Heart right ventricle (tissue), 16 donors: ENCODE data around the gene NCKAP5. TPM values are rescaled to one million over a fixed set of nuclear protein-coding genes. Genes with fewer than 3 reads are reported as not detected.

ENCODE experiments used
- ATAC-seq, 8 donors: fragments of 200-7000 bp; cut with Tn5 transposase; one replicate each; pipeline ENCODE4 v1.9.1; 2020; ENCODE audit warnings: mild to moderate bottlenecking in 8 of 8, moderate library complexity in 8 of 8, moderate number of reproducible peaks in 1 of 8
- DNase-seq, 2 donors: peaks; one replicate each; pipeline ENCODE4 v3.0.0-alpha.2; 2020
- H3K27ac ChIP-seq, 10 donors: fragments of 200-600 bp; sonication (generic) in 2 of 10; one replicate each; pipeline versions ENCODE4 v1.5.0 to v1.8.0; 2020 to 2022; ENCODE audit warnings: mild to moderate bottlenecking in 3 of 10
- H3K27me3 ChIP-seq, 7 donors: fragments of 200-600 bp; one replicate each; pipeline ENCODE4 v1.8.0; 2021 to 2022; ENCODE audit warnings: mild to moderate bottlenecking in 2 of 7
- H3K36me3 ChIP-seq, 9 donors: fragments of 200-600 bp; sonication (generic) in 1 of 9; one replicate each; pipeline versions ENCODE4 v1.5.0 to v1.8.0; 2020 to 2022; ENCODE audit warnings: mild to moderate bottlenecking in 2 of 9
- H3K4me1 ChIP-seq, 9 donors: fragments of 200-600 bp; sonication (generic) in 1 of 9; one replicate each; pipeline versions ENCODE4 v1.5.0 to v1.8.0; 2020 to 2022; ENCODE audit warnings: mild to moderate bottlenecking in 4 of 9
- H3K4me3 ChIP-seq, 10 donors: fragments of 200-600 bp; sonication (generic) in 2 of 10; one replicate each; pipeline versions ENCODE4 v1.5.0 to v1.8.0; 2020 to 2022; ENCODE audit warnings: mild to moderate bottlenecking in 7 of 10, moderate library complexity in 2 of 10
- H3K9me3 ChIP-seq, 11 donors: fragments of 200-600 bp in 10 of 11; sonication (generic) in 2 of 11; one replicate each; pipeline versions ENCODE4 v1.5.0 to v1.8.0; 2013 to 2022; ENCODE audit warnings: mild to moderate bottlenecking in 2 of 11, control low read depth in 1 of 11, moderate library complexity in 1 of 11
- WGBS, 2 donors: extraction: QIAGEN DNeasy Blood & Tissue Kit; methylation state at CpG; one replicate each; pipeline ENCODE4 v1.1.7; 2013; ENCODE audit warnings: inconsistent platforms in 1 of 2; 5-methylcytosine and 5-hydroxymethylcytosine counted together
- intact Hi-C, 10 donors: fragments of 100-400 bp; cut with DNase I; formaldehyde crosslinking; loops; one replicate each; pipeline versions ENCODE4 v1.11.1 to v1.14.2; 2022
- polyA plus RNA-seq, 2 donors: library from polyadenylated mRNA; stranded (reverse); fragments of 200-250 nt; gene quantifications; one replicate each; pipeline ENCODE4 v1.2.3, GENCODE V29; 2013
- total RNA-seq, 10 donors: library from RNA; stranded (reverse); fragmentation: NEBNext Ultra II Directional in 3 of 10; extraction: Animal tissue kit (Norgen Biotek cat#: 25700) in 3 of 10; gene quantifications; one replicate each; pipeline versions ENCODE4 v1.2.1 to v1.2.4, GENCODE V29; 2021 to 2023
- TF ChIP-seq, protein P1 (sequence below), 9 donors: fragments of 200-600 bp; sonication (generic) in 2 of 9; IDR thresholded peaks; one replicate each; pipeline versions ENCODE4 v1.5.0 to v1.8.0; 2021 to 2022; ENCODE audit warnings: antibody characterized with exemption in 9 of 9, mild to moderate bottlenecking in 5 of 9, moderate library complexity in 1 of 9
- donor health status: Arrhythmogenic right ventricular cardiomyopathy.
- donor health status: ischemic (EF 13 %, LVEDD 7.1; RV severe dilation, severe dysfunction).
- donor health status: healthy with polysubstance abuse.
- donor health status: DM: no; HTN: yes; CAD: no.
- donor health status: DM: no; HTN: no; CAD: no.
- donor health status: ischemic (EF 25% LVEDD 6.9; RV normal size, moderate dysfunction).
- donor health status: ischemic (EF 25% LVEDD 5.7; RV mildly dilated, moderate dysfunction).
- donor health status: healthy.
- donor health status: DM: yes; HTN: yes; CAD: no.
- donor health status: Ischemic cardiomyopathy.
- donor health status: ischemic (EF 35%, LVEDD 5.7; RV mildly dilated, moderate dysfunction).
- donor health status: nonischemic (EF 11% LVEDD 7.7; RV severe dilation, severe dysfunction).
- donor health status: DM: yes; HTN: yes; CAD: no.
- donor health status: PGD.
- donor health status: ischemic (EF 29% LVEDD 5.4; RV normal size, mild dysfunction).
- donor health status: nonischemic (EF 23%, LVEDD 6.1; RV moderate dilation, normal function).

Gene NCKAP5
- total and polyA plus RNA-seq, 12 donors = 0.57 to 11.7 (median 6.2) TPM

- DNase-seq (no peak), ATAC-seq (no peak)
- Histone ChIP-seq H3K9me3 (peaks cover 0 to 21% (median 8%) of the 10 kb centered on the region in 11 donors), H3K4me3 (no peak overlapping the region), H3K27me3 (no peaks in the 10 kb centered on the region), H3K4me1 (no peaks in the 10 kb centered on the region), H3K36me3 (no peaks in the 10 kb centered on the region), H3K27ac (no peak overlapping the region)
- WGBS, 2 donors = 49 to 60% methylated on average over 3 of the region's 3 CpGs
- TF ChIP-seq, protein P1, sequence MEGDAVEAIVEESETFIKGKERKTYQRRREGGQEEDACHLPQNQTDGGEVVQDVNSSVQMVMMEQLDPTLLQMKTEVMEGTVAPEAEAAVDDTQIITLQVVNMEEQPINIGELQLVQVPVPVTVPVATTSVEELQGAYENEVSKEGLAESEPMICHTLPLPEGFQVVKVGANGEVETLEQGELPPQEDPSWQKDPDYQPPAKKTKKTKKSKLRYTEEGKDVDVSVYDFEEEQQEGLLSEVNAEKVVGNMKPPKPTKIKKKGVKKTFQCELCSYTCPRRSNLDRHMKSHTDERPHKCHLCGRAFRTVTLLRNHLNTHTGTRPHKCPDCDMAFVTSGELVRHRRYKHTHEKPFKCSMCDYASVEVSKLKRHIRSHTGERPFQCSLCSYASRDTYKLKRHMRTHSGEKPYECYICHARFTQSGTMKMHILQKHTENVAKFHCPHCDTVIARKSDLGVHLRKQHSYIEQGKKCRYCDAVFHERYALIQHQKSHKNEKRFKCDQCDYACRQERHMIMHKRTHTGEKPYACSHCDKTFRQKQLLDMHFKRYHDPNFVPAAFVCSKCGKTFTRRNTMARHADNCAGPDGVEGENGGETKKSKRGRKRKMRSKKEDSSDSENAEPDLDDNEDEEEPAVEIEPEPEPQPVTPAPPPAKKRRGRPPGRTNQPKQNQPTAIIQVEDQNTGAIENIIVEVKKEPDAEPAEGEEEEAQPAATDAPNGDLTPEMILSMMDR (IDR thresholded peaks at IDR 0.05) = no peak
- intact Hi-C loops = no loop called here
These were observed 737.9 kb downstream of the NCKAP5 start for GRCh38 chr2:132830321-132830827.

- Histone ChIP-seq H3K9me3 (no peaks in the 10 kb centered on the region), H3K4me3 (no peak overlapping the region), H3K27ac (no peak overlapping the region), H3K27me3 (no peaks in the 10 kb centered on the region), H3K36me3 (no peaks in the 10 kb centered on the region), H3K4me1 (no peaks in the 10 kb centered on the region)
- TF ChIP-seq, protein P1 (IDR thresholded peaks at IDR 0.05) = no peak
- ATAC-seq (no peak), DNase-seq (no peak)
- intact Hi-C loops = no loop called here
- WGBS, 2 donors = 90 to 92% methylated on average over 2 of the region's 2 CpGs
These were observed 742.7 kb downstream of the NCKAP5 start for GRCh38 chr2:132825601-132826000.

DNA sequence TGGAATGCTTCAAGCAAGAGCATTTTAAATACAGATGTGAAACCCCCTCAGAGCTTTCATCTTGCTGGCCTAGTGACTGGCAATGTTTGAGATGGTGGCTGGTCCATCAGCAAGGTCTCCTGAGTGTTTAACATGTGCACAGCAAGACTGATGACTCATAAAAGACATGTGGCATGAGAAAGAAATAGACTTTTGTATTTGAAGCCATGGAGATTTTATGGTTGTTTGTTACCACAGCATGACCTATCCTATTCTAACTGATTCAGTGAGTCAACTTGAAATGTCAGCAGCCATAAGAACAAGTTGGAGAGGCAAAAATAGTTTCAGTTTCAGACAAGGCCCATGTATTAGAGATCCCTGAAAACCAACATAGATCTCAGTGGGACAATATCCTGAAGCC, 743.5 kb downstream of the NCKAP5 start:
- H3K4me3 ChIP-seq = no peak overlapping the region
- intact Hi-C loops = no loop called here
- no peaks in the 10 kb centered on the region for H3K4me1 ChIP-seq
- DNase-seq (no peak), ATAC-seq (no peak)
- TF ChIP-seq, protein P1 (IDR thresholded peaks at IDR 0.05) = no peak
- no peaks in the 10 kb centered on the region for H3K27me3 ChIP-seq
- H3K36me3 ChIP-seq = no peaks in the 10 kb centered on the region
- H3K9me3 ChIP-seq = no peaks in the 10 kb centered on the region
- H3K27ac ChIP-seq = no peak overlapping the region

DNA sequence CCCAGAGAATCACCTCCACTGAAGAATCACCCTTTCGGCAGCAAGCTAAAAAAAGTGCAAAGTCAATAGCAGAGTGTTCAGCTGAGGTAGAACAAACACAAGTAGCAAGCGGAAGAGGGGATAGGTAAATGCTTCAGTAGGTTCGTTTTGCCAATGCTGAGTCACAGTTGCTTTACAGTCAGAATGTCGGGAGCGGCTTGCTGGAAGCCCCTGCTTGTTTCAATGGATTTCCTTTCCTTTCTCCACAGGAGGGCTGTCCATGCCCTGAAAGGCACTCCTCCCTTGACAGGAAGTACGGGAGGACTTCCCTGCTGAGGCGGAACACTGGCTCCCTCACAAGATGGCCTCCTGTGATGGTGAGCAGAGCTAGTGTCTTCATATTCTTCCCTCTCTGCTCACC, 752.0 kb downstream of the NCKAP5 start:
- intact Hi-C loops = no loop called here
- ATAC-seq (no peak), DNase-seq (no peak)
- Histone ChIP-seq H3K9me3 (no peaks in the 10 kb centered on the region), H3K27ac (no peak overlapping the region), H3K36me3 (no peaks in the 10 kb centered on the region), H3K4me1 (no peaks in the 10 kb centered on the region), H3K27me3 (no peaks in the 10 kb centered on the region), H3K4me3 (no peak overlapping the region)
- TF ChIP-seq, protein P1 (IDR thresholded peaks at IDR 0.05) = no peak
- WGBS, 2 donors = 90 to 95% methylated on average over 7 of the region's 7 CpGs
